Left lung (tissue), 10 donors: Measurements from ENCODE around the gene ELFN1. TPM values are rescaled to one million over a fixed set of nuclear protein-coding genes. Genes with fewer than 3 reads are reported as not detected.
A peak's percentile ranks its signal among the peaks of the same experiment; 100 is the strongest.

ENCODE experiments used
- ATAC-seq: fragments of 200-7000 bp; cut with Tn5 transposase; one replicate; pipeline ENCODE4 v1.9.1; 2020; ENCODE audit warnings: moderate library complexity
- DNase-seq, 4 donors: peaks; one replicate each; pipeline ENCODE4 v3.0.0-alpha.2; 2013 to 2020
- H3K27ac ChIP-seq, 2 donors: fragments of 200-600 bp; sonication (generic) in 1 of 2; one replicate each; pipeline versions ENCODE4 v1.5.0 to v1.8.0; 2020 to 2021
- H3K27me3 ChIP-seq, 2 donors: fragments of 200-600 bp; sonication (generic) in 1 of 2; one replicate each; pipeline versions ENCODE4 v1.5.0 to v1.8.0; 2020 to 2021
- H3K36me3 ChIP-seq, 2 donors: fragments of 200-600 bp; sonication (generic) in 1 of 2; one replicate each; pipeline versions ENCODE4 v1.5.0 to v1.8.0; 2020 to 2021
- H3K4me1 ChIP-seq, 2 donors: fragments of 200-600 bp; one replicate each; pipeline ENCODE4 v1.8.0; 2021
- H3K4me3 ChIP-seq, 2 donors: fragments of 200-600 bp; sonication (generic) in 1 of 2; one replicate each; pipeline versions ENCODE4 v1.5.0 to v1.8.0; 2020 to 2021; ENCODE audit warnings: mild to moderate bottlenecking in 1 of 2
- H3K9me3 ChIP-seq, 2 donors: fragments of 200-600 bp; sonication (generic) in 1 of 2; one replicate each; pipeline versions ENCODE4 v1.5.0 to v1.8.0; 2020 to 2021
- intact Hi-C, 2 donors: fragments of 100-400 bp; cut with DNase I; formaldehyde crosslinking; loops; one replicate each; pipeline versions ENCODE4 v1.11.2 to v1.14.2; 2022
- polyA plus RNA-seq, 6 donors: library from polyadenylated mRNA; unstranded; fragments of 120-200 nt; gene quantifications; one replicate each; pipeline ENCODE4 v1.2.1, GENCODE V29; 2013; ENCODE audit not compliant: insufficient read length in 6 of 6
- total RNA-seq, 2 donors: library from RNA; stranded (reverse); fragmentation: NEBNext Ultra II Directional; extraction: Animal tissue kit (Norgen Biotek cat#: 25700); gene quantifications; one replicate each; pipeline ENCODE4 v1.2.1, GENCODE V29; 2021
- TF ChIP-seq, protein P1 (sequence below), 2 donors: fragments of 200-600 bp; sonication (generic) in 1 of 2; IDR thresholded peaks; one replicate each; pipeline versions ENCODE4 v1.5.0 to v1.8.0; 2021; ENCODE audit warnings: antibody characterized with exemption in 2 of 2
- donor health status: DM: no; HTN: yes; CAD: no.
- donor health status: DM: no; HTN: no; CAD: no.

The ELFN1 gene
- total and polyA plus RNA-seq, 8 donors, result 1.5 to 4.0 (median 2.7) TPM

DNA sequence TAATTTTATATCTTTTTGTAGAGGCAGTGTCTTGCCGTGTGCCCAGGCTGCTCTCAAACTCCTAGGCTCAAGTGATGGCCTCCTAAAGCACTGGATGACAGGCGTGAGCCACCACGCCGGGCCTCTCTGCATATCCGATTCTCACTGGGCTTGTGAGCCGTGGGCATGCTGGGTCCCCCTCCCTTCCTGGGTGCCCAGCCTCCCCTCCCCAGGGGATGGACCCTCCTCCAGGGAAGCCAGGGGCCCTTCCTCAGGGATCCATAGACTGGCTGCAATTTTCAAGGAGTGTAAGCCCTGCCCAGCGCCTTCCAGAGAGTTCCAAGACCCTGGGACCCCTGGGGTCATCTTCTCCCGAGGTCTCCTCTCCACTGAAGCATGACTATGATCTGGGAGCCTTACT lies 23.7 kb upstream of the ELFN1 start:
- no peaks in the 10 kb centered on the region for H3K9me3 ChIP-seq
- no peak overlapping the region for H3K27ac ChIP-seq
- intact Hi-C loops, result no loop called here
- H3K36me3 ChIP-seq, result no peaks in the 10 kb centered on the region
- TF ChIP-seq, protein P1, sequence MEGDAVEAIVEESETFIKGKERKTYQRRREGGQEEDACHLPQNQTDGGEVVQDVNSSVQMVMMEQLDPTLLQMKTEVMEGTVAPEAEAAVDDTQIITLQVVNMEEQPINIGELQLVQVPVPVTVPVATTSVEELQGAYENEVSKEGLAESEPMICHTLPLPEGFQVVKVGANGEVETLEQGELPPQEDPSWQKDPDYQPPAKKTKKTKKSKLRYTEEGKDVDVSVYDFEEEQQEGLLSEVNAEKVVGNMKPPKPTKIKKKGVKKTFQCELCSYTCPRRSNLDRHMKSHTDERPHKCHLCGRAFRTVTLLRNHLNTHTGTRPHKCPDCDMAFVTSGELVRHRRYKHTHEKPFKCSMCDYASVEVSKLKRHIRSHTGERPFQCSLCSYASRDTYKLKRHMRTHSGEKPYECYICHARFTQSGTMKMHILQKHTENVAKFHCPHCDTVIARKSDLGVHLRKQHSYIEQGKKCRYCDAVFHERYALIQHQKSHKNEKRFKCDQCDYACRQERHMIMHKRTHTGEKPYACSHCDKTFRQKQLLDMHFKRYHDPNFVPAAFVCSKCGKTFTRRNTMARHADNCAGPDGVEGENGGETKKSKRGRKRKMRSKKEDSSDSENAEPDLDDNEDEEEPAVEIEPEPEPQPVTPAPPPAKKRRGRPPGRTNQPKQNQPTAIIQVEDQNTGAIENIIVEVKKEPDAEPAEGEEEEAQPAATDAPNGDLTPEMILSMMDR (IDR thresholded peaks at IDR 0.05), result no peak
- H3K27me3 ChIP-seq, result peaks cover 5 to 96% of the 10 kb centered on the region in 2 donors
- DNase-seq (peak in 1 of 4 donors; percentile 54), ATAC-seq (no peak)
- H3K4me3 ChIP-seq, result no peak overlapping the region
- H3K4me1 ChIP-seq, result no peaks in the 10 kb centered on the region

DNA sequence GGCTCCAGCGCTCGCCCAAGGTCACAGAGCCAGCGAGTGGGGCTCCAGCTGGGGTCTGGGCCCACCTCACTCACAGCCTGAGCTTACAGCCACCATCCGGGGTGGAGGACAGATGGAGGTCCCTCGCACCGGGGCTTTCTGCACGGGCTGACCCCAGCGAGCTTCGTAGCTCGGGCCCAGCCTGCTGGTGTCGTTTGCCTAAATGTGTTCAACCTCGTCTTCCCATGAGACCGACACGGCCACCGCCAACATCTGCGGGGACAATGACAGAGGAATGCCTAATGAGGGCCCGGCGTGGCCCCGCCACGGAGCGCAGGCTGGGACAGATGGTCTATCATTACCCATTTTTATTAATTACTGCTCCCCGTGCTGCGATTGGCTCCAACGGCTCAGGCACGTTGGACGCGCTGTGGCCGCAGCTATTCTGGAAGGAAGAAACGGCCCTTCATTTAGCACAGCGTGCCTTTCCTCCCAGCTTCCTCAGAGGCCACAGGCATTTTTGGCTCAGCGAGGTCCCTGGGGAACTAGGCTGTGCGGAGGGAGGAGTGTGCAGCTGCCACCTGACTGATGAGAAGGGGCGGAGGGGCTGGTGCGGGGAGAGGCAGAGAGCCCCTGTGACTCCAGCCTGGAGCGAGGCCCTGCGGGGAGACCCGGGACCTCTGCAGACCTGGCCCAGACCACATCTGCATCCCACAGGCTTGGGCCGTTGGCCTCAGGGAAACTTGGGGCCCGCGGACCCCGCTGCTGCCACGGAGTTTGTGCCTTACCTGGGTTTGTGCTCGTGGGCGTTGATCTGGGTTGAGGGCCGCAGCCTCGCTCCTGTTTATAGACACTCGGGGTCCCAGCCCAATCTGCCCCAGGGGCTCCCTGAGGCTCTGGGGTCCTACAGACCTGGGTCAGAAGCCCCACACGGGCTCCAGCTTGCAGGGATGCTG lies 22.9 kb upstream of the ELFN1 start:
- Histone ChIP-seq H3K4me1 (no peaks in the 10 kb centered on the region), H3K36me3 (no peaks in the 10 kb centered on the region), H3K4me3 (no peak overlapping the region), H3K9me3 (no peaks in the 10 kb centered on the region), H3K27me3 (peaks cover 5 to 88% of the 10 kb centered on the region in 2 donors), H3K27ac (no peak overlapping the region)
- intact Hi-C loops, result no loop called here
- ATAC-seq, result no peak
- peak in 1 of 4 donors; percentile 76 for DNase-seq
- TF ChIP-seq, protein P1 (IDR thresholded peaks at IDR 0.05), result no peak

DNA sequence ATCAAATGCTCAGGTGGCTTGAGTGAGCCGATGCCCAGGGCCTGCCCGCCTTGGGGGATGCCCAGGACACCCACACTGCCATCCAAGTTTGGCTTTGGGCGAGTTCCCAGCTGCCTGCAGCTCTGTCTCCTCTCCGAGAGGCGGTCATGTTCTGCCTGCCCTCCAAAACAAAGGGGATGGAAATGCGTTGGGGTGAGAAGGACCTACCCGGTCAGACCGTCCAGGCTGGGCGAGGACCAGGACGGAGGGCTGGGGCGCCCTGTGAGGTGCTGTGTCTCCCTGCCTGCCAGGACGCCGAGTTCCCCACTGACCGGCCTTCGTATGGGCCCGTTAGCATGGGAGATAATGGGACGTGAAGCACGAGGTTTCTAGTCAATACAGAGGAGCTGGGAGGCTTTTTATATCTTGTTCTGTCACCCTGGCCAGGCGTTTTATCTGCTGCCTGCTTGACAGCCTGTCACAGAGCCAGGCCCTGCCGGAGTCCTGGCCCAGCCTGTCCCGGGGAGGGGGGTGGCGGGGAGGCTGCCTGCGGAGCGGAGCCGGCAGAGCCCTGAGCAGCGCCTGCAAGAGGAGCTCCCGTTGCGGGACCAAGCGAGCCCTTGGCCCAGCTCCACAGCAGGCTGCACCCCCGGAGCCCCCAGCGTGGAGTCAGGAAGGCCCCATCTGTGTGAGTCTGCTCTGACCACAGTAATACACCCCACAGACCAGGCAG lies 22.0 kb upstream of the ELFN1 start:
- Histone ChIP-seq H3K36me3 (no peaks in the 10 kb centered on the region), H3K4me3 (no peak overlapping the region), H3K4me1 (no peaks in the 10 kb centered on the region), H3K9me3 (no peaks in the 10 kb centered on the region), H3K27me3 (peaks cover 5 to 82% of the 10 kb centered on the region in 2 donors), H3K27ac (no peak overlapping the region)
- intact Hi-C loops, result no loop called here
- ATAC-seq, result peak; percentile 18
- peak in 2 of 4 donors; percentile 70 to 80 for DNase-seq
- TF ChIP-seq, protein P1 (IDR thresholded peaks at IDR 0.05), result no peak

DNA sequence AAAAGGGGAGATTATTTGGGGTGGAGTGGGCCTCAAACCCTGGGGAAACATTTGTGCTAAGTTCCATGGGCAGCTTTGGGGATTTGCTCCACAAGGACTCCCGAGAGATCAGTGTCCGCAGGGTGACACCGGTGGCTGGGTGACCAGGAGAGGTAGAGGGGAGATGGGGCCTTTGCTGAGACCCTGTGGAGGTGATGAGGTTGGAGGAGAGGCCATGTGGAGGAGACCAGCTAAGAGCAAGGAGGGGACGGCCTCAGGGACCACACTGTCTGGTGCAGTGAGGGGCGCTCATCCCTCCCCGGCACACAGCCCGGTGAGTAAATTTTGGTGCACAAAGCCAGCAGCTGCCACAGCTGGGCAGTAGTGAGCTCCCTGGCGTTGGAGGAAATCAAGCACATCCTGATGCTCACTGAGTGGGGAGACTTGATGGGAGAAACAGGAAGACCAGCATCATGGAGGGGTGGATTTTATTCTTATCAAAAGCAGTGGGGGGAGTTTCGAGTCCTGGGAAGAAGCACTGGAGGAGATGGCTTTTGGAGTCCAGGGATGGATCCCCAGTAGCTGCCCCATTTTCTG lies 20.2 kb upstream of the ELFN1 start:
- H3K36me3 ChIP-seq, result no peaks in the 10 kb centered on the region
- no peaks in the 10 kb centered on the region for H3K4me1 ChIP-seq
- H3K27ac ChIP-seq, result no peak overlapping the region
- H3K4me3 ChIP-seq, result no peak overlapping the region
- H3K9me3 ChIP-seq, result no peaks in the 10 kb centered on the region
- TF ChIP-seq, protein P1 (IDR thresholded peaks at IDR 0.05), result no peak
- intact Hi-C loops, result no loop called here
- no peak for ATAC-seq
- no peak for DNase-seq
- H3K27me3 ChIP-seq, result peaks cover 5 to 79% of the 10 kb centered on the region in 2 donors
